OCI-LY7 (cell line): ENCODE data around the gene ACE.

Experiments used
- CTCF ChIP-seq: fragments of 200-600 bp; sonication (generic); conservative IDR thresholded peaks from 2 replicates; pipeline ENCODE4 v1.5.1; 2014; ENCODE audit warnings: mild to moderate bottlenecking, antibody characterized with exemption, low read length, moderate library complexity, mixed read lengths
- EZH2phosphoT487 ChIP-seq: fragments of 200-600 bp; sonication (generic); IDR thresholded peaks from 2 replicates; pipeline ENCODE4 v1.6.1; 2018; ENCODE audit warnings: low read depth, borderline replicate concordance, mild to moderate bottlenecking, mixed run types, antibody characterized with exemption, low read length, moderate library complexity, mixed read lengths

GRCh38 chr17:63505341-63505740 lies 28.5 kb downstream of the ACE start:
- TF ChIP-seq CTCF (no peak), EZH2phosphoT487 (no peak)
